OCI-LY3 (cell line): ENCODE measurements around the gene PLEKHA6.

Experiments
- EZH2phosphoT487 ChIP-seq: fragments of 200-600 bp; shearing (Covaris generic); IDR thresholded peaks from 2 replicates; pipeline ENCODE4 v1.6.1; 2018; ENCODE audit warnings: antibody characterized with exemption, mixed run types, low read depth
- TF ChIP-seq, protein P1 (sequence below): fragments of 200-600, 300-600 bp; sonication (generic); IDR thresholded peaks from 2 replicates; pipeline ENCODE4 v1.5.1; 2014; ENCODE audit warnings: antibody characterized with exemption, low read length, low read depth

DNA sequence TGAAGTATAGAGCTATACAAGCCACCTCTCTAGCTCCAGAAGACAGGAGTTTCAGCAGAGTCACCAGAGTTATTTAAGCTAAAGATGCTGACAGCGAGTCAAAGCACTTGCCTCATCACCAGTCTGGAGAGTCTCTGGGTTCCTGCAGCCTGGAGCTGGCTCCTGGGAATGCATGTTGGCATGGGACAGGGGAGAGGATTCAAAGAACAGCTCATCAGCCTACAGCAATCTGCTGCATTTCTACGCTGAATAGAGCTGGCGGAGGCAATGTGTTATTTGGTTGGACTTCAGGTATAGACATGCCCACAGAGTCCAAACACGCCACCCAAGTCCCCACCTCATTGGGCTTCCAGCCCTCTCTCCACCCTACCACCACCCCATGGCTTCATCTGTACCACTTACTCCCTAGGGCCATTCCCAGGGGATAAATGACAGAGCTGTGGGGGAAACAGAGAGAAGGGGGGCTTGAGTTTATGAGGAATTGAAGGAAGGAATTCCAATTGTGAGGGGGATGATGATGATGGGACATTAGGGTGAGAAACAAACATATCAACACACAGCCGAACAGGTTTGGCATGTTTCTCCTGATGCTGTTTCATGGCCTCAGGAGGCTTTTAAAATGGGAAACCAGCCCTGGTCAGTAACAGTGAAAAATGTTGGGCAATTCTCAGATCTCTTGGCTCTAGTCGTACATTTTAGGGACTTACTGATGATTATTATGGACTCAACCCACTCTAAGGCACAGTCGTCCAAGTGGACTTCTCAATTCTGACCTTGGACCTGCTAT lies 58.4 kb downstream of the PLEKHA6 start:
- TF ChIP-seq, protein P1, sequence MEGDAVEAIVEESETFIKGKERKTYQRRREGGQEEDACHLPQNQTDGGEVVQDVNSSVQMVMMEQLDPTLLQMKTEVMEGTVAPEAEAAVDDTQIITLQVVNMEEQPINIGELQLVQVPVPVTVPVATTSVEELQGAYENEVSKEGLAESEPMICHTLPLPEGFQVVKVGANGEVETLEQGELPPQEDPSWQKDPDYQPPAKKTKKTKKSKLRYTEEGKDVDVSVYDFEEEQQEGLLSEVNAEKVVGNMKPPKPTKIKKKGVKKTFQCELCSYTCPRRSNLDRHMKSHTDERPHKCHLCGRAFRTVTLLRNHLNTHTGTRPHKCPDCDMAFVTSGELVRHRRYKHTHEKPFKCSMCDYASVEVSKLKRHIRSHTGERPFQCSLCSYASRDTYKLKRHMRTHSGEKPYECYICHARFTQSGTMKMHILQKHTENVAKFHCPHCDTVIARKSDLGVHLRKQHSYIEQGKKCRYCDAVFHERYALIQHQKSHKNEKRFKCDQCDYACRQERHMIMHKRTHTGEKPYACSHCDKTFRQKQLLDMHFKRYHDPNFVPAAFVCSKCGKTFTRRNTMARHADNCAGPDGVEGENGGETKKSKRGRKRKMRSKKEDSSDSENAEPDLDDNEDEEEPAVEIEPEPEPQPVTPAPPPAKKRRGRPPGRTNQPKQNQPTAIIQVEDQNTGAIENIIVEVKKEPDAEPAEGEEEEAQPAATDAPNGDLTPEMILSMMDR = no peak
- no peak for TF ChIP-seq EZH2phosphoT487
